ENCODE measurements around the gene KCNAB1. TPM values are rescaled to one million over a fixed set of nuclear protein-coding genes. Genes with fewer than 3 reads are reported as not detected.
A peak's percentile ranks its signal among the peaks of the same experiment; 100 is the strongest.

The KCNAB1 gene
- total and polyA plus RNA-seq, 8 donors = 0.76 to 4.9 (median 3.2) TPM

GRCh38 chr3:156174229-156174847 lies 54.0 kb downstream of the KCNAB1 start:
- FAIRE-seq = no peak

GRCh38 chr3:156175570-156175969 lies 55.2 kb downstream of the KCNAB1 start:
- DNase-seq (no peak), ATAC-seq (peak in 2 of 4 donors; percentile 29 to 31), FAIRE-seq (no peak)
- no peak overlapping the region for H3K4me3 ChIP-seq
- intact Hi-C loops (cut with DNase I) = no loop called here
- no peaks in the 10 kb centered on the region for H3K9me3 ChIP-seq
- TF ChIP-seq CTCF (IDR thresholded peaks at IDR 0.05) = no peak
- WGBS, 2 donors = 70 to 80% methylated on average over 7 of the region's 7 CpGs
- H3K4me1 ChIP-seq = peaks cover 0 to 7% (median 0%) of the 10 kb centered on the region in 3 donors
- no peaks in the 10 kb centered on the region for H3K36me3 ChIP-seq
- no peaks in the 10 kb centered on the region for H3K27me3 ChIP-seq
- peak overlapping the region in 1 of 4 donors; percentile 14 for H3K27ac ChIP-seq

More at GRCh38 chr3:156174229-156174847, 54.0 kb downstream of the KCNAB1 start:
- Histone ChIP-seq H3K27me3 (no peaks in the 10 kb centered on the region), H3K4me3 (no peak overlapping the region), H3K27ac (no peak overlapping the region), H3K9me3 (no peaks in the 10 kb centered on the region), H3K36me3 (no peaks in the 10 kb centered on the region), H3K4me1 (peaks cover 0 to 7% (median 0%) of the 10 kb centered on the region in 3 donors)
- ATAC-seq (peak in 3 of 4 donors; percentile 40 to 67 (median 46)), DNase-seq (no peak)
- 84 to 89% methylated on average over 4 of the region's 4 CpGs for WGBS, 2 donors
- TF ChIP-seq CTCF (IDR thresholded peaks at IDR 0.05) = no peak
- intact Hi-C loops (cut with DNase I) = no loop called here

GRCh38 chr3:156176048-156176447 lies 55.7 kb downstream of the KCNAB1 start:
- TF ChIP-seq CTCF (IDR thresholded peaks at IDR 0.05) = no peak
- peak in 3 of 4 donors; percentile 75 to 83 (median 79) for ATAC-seq
- peaks cover 0 to 7% (median 0%) of the 10 kb centered on the region in 3 donors for H3K4me1 ChIP-seq
- H3K27ac ChIP-seq = peak overlapping the region in 1 of 4 donors; percentile 14
- H3K4me3 ChIP-seq = no peak overlapping the region
- no peaks in the 10 kb centered on the region for H3K36me3 ChIP-seq
- no peaks in the 10 kb centered on the region for H3K9me3 ChIP-seq
- no peaks in the 10 kb centered on the region for H3K27me3 ChIP-seq
- 11 to 12% methylated on average over 2 of the region's 2 CpGs for WGBS, 2 donors
- FAIRE-seq = no peak
- DNase-seq = peak in 1 of 6 donors; percentile 41
- intact Hi-C loops (cut with DNase I) = no loop called here

DNA sequence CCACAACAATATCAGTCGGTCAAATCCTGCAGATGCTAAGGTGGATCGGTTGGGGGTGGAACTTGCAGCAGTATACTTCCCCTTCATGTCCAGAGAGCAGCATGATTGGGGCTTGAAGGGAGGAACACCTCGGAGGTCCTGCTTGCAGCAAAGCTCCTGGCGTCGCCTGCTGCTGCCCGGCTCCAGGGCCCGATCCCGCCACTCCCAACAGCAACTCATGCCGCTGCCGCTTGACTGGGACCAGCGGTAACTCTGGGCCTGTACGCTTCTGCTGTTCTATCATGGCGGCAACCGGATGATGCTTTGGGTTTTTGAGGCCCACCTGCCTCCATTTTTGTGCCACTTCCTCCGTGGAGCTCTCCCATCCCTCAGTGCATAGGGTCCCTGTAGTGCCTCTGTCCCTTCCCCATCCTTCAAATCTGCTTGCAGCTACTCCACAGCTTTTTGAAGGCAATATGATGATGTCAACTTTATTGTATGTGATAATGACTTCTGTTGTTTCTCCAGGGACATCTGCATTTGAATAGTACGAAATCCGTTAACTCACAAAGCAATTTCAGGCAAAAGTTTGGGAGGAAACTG lies 56.3 kb downstream of the KCNAB1 start:
- DNase-seq (no peak), FAIRE-seq (no peak), ATAC-seq (no peak)
- Histone ChIP-seq H3K36me3 (no peaks in the 10 kb centered on the region), H3K4me3 (no peak overlapping the region), H3K9me3 (no peaks in the 10 kb centered on the region), H3K4me1 (peaks cover 0 to 7% (median 0%) of the 10 kb centered on the region in 3 donors), H3K27me3 (no peaks in the 10 kb centered on the region), H3K27ac (no peak overlapping the region)
- TF ChIP-seq CTCF (IDR thresholded peaks at IDR 0.05) = no peak
- WGBS, 2 donors = 92 to 94% methylated on average over 17 of the region's 17 CpGs
- intact Hi-C loops (cut with DNase I) = no loop called here

GRCh38 chr3:156180077-156180476 lies 59.7 kb downstream of the KCNAB1 start:
- Histone ChIP-seq H3K9me3 (no peaks in the 10 kb centered on the region), H3K27me3 (no peaks in the 10 kb centered on the region), H3K4me3 (no peak overlapping the region), H3K27ac (no peak overlapping the region), H3K4me1 (peaks cover 0 to 7% (median 0%) of the 10 kb centered on the region in 3 donors), H3K36me3 (no peaks in the 10 kb centered on the region)
- intact Hi-C loops (cut with DNase I) = no loop called here
- DNase-seq = no peak
- peak in 1 of 4 donors; percentile 20 for ATAC-seq
- no peak for TF ChIP-seq CTCF (IDR thresholded peaks at IDR 0.05)
- FAIRE-seq = no peak

All from pancreas (tissue), 10 donors.